ENCODE data around the gene SNPH. TPM values are rescaled to one million over a fixed set of nuclear protein-coding genes. Genes with fewer than 3 reads are reported as not detected.

The SNPH gene
- total RNA-seq, 4 donors from 2014 or later: 2.1 to 14.0 (median 4.5) TPM

DNA sequence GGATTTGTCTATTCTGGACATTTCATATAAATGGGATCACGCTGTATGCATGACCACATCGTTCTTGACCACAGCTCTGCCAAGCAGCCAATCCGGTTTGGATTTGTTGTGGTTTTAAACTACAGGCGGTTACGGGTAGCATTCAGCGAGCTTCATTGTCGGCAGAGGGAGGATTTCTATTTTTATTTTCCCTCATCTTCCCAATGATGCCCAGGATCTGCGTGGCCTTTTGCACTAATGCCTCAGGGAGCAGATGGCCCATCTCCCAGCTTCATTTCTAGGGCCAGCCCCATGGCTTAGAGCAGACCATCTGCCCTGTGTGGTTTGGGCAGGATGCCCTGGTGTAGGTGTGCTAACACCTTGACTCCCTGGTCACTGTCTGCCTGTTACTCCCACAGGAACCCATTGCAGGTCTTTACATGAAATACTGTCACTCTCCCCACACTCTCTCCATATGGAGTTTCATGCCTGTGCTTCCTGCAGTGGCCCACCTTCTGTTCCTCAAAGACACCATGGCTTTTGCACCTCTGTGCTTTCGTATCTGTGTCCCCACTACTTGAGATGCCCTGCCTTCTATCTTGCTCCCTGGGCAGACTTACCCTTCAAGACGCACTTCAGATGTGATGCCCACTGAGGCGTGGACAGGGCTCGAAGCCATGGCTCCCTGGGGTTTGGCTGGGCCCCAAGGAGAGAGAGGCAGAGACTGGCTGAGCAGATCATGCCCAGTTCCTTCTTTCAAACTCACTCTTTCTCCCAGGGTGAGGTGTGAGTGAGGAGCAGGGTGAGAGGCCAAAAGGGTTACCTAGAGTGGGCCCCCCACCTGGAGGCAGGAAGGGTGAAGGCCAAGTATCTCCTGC lies 36.8 kb downstream of the SNPH start:
- DNase-seq: no peak
- no peaks in the 10 kb centered on the region for H3K36me3 ChIP-seq
- intact Hi-C loops (cut with DNase I; ENCODE audit: low total_unique reads): no loop called here
- H3K9me3 ChIP-seq: no peaks in the 10 kb centered on the region
- no peak overlapping the region for H3K27ac ChIP-seq
- H3K27me3 ChIP-seq: no peaks in the 10 kb centered on the region
- H3K4me3 ChIP-seq: no peak overlapping the region
- H3K4me1 ChIP-seq: no peaks in the 10 kb centered on the region
- TF ChIP-seq, protein P1, sequence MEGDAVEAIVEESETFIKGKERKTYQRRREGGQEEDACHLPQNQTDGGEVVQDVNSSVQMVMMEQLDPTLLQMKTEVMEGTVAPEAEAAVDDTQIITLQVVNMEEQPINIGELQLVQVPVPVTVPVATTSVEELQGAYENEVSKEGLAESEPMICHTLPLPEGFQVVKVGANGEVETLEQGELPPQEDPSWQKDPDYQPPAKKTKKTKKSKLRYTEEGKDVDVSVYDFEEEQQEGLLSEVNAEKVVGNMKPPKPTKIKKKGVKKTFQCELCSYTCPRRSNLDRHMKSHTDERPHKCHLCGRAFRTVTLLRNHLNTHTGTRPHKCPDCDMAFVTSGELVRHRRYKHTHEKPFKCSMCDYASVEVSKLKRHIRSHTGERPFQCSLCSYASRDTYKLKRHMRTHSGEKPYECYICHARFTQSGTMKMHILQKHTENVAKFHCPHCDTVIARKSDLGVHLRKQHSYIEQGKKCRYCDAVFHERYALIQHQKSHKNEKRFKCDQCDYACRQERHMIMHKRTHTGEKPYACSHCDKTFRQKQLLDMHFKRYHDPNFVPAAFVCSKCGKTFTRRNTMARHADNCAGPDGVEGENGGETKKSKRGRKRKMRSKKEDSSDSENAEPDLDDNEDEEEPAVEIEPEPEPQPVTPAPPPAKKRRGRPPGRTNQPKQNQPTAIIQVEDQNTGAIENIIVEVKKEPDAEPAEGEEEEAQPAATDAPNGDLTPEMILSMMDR (IDR thresholded peaks at IDR 0.05): no peak
- TF ChIP-seq POLR2A (IDR thresholded peaks at IDR 0.05): no peak

DNA sequence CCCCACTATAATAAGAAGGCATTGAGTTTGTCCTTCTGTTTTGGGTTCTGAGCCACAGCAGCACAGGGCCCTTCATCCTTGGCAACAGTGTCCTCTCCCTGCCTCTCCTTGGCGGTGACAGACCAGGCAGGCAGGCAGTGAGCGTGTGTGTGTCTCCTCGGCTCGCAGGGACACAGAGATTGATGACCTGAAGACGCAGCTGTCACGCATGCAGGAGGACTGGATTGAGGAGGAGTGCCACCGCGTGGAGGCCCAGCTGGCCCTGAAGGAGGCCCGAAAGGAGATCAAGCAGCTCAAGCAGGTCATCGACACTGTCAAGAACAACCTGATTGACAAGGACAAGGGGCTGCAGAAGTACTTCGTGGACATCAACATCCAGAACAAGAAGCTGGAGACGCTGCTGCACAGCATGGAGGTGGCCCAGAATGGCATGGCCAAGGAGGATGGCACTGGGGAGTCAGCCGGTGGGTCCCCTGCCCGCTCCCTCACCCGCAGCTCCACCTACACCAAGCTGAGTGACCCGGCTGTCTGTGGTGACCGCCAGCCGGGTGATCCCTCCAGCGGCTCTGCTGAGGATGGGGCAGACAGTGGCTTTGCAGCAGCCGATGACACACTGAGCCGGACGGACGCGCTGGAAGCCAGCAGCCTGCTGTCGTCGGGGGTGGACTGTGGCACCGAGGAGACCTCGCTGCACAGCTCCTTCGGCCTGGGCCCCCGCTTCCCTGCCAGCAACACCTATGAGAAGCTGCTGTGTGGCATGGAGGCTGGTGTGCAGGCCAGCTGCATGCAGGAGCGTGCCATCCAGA lies 38.8 kb downstream of the SNPH start:
- TF ChIP-seq, protein P1 (IDR thresholded peaks at IDR 0.05): no peak
- TF ChIP-seq POLR2A (IDR thresholded peaks at IDR 0.05): no peak
- DNase-seq: no peak
- Histone ChIP-seq H3K36me3 (no peaks in the 10 kb centered on the region), H3K9me3 (no peaks in the 10 kb centered on the region), H3K4me1 (no peaks in the 10 kb centered on the region), H3K27me3 (no peaks in the 10 kb centered on the region), H3K27ac (no peak overlapping the region), H3K4me3 (no peak overlapping the region)
- intact Hi-C loops (cut with DNase I; ENCODE audit: low total_unique reads): no loop called here

DNA sequence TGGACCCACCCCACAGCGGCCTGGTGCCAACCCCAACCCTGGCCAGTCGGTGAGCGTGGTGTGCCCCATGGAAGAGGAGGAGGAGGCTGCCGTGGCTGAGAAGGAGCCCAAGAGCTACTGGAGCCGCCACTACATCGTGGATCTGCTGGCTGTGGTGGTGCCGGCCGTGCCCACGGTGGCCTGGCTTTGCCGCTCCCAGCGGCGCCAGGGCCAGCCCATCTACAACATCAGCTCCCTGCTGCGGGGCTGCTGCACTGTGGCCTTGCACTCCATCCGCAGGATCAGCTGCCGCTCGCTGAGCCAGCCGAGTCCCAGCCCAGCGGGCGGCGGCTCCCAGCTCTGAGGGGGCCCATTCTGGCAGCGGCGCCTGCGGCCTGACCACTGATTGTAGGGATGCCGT lies 39.6 kb downstream of the SNPH start:
- H3K4me1 ChIP-seq: no peaks in the 10 kb centered on the region
- no peak for TF ChIP-seq POLR2A (IDR thresholded peaks at IDR 0.05)
- TF ChIP-seq, protein P1 (IDR thresholded peaks at IDR 0.05): no peak
- no peak for DNase-seq
- no peak overlapping the region for H3K4me3 ChIP-seq
- no peaks in the 10 kb centered on the region for H3K9me3 ChIP-seq
- no peak overlapping the region for H3K27ac ChIP-seq
- no peaks in the 10 kb centered on the region for H3K27me3 ChIP-seq
- no peaks in the 10 kb centered on the region for H3K36me3 ChIP-seq
- intact Hi-C loops (cut with DNase I; ENCODE audit: low total_unique reads): no loop called here

DNA sequence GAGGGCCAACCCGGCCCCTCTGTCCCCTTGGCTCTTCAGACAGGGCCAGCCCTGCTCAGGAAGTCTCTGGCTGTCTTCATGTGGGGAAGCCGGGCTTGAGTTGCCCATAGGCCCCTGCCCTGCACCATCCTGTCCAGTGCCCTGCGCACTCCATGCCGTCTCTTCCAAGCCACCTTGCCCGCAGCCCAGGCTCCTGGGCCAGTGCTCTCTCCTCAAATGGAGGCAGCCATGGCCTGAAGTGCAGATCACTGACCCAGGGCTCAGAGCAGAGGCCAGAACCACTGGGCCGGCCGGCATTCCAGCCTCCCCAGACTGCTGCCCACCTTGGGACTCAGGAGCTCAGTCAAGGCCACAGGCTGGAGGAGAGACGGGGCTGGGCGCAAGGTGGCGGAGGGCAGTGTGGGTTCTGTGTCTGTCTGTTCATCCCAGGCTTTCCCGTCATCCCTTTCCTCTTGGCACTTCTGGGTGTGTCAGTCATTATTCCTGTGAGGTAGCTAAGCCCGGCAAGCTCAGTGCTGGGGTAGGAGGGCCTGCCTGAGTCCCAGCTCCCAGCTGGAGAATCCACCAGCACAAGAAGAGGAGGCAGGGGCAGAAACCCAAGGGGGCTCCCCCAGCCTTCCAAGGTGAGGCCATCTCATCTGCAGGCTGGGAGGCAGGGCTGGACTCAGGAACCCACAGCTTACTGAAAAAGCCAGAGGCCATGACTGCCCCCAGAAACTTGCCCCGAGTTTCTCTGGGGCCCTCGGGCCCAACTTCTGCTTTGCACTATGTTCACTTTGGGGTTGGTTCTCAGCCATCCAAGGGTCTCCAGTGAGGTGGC lies 40.4 kb downstream of the SNPH start:
- TF ChIP-seq, protein P1 (IDR thresholded peaks at IDR 0.05): no peak
- no peak for TF ChIP-seq POLR2A (IDR thresholded peaks at IDR 0.05)
- no peak for DNase-seq
- H3K4me3 ChIP-seq: no peak overlapping the region

More for the DNA sequence above, 40.4 kb downstream of the SNPH start:
- H3K27ac ChIP-seq: no peak overlapping the region
- no peaks in the 10 kb centered on the region for H3K4me1 ChIP-seq
- no peaks in the 10 kb centered on the region for H3K9me3 ChIP-seq
- intact Hi-C loops (cut with DNase I; ENCODE audit: low total_unique reads): no loop called here
- H3K27me3 ChIP-seq: no peaks in the 10 kb centered on the region
- no peaks in the 10 kb centered on the region for H3K36me3 ChIP-seq
